Ovary (tissue), 3 donors: Measurements from ENCODE around the gene RFX8.

Experiments
- EP300 ChIP-seq: sonication (generic); formaldehyde crosslinking; IDR thresholded peaks from one replicate; pipeline ENCODE4 v1.6.1; 2017; ENCODE audit warnings: antibody characterized with exemption
- POLR2A ChIP-seq: fragments of 450-650 bp; IDR thresholded peaks from one replicate; pipeline ENCODE4 v1.6.1; 2017; ENCODE audit warnings: antibody characterized with exemption, mild to moderate bottlenecking, moderate library complexity
- TF ChIP-seq, protein P1 (sequence below), 3 donors: fragments of 450-650 bp in 2 of 3; fragments of 200-600 bp in 1 of 3; IDR thresholded peaks; one replicate each; pipeline versions ENCODE4 v1.5.1 to v1.8.0; 2016 to 2022; ENCODE audit warnings: antibody characterized with exemption in 3 of 3, mild to moderate bottlenecking in 1 of 3
- donor health status: DM: no; HTN: no; CAD: no.

DNA sequence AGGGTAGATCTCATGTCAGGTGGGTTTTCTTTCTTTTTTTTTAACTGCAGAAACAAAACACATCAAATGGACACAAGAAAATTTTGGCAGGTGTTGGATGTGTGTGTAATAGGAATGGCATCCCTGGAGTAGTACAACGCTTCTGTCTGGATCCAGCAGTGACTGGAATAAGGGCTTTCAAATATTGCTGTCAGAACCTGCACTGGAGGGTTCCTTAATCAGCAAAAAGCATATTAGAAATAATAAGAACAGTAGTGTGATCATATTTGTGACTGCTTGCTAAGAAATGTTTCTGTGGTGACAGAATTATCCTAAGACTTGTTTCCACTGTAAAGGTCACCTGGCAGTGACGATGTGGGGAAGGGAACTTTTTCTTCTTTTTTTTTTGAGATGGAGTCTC lies 118.4 kb downstream of the RFX8 start:
- TF ChIP-seq, protein P1, sequence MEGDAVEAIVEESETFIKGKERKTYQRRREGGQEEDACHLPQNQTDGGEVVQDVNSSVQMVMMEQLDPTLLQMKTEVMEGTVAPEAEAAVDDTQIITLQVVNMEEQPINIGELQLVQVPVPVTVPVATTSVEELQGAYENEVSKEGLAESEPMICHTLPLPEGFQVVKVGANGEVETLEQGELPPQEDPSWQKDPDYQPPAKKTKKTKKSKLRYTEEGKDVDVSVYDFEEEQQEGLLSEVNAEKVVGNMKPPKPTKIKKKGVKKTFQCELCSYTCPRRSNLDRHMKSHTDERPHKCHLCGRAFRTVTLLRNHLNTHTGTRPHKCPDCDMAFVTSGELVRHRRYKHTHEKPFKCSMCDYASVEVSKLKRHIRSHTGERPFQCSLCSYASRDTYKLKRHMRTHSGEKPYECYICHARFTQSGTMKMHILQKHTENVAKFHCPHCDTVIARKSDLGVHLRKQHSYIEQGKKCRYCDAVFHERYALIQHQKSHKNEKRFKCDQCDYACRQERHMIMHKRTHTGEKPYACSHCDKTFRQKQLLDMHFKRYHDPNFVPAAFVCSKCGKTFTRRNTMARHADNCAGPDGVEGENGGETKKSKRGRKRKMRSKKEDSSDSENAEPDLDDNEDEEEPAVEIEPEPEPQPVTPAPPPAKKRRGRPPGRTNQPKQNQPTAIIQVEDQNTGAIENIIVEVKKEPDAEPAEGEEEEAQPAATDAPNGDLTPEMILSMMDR (IDR thresholded peaks at IDR 0.05): no peak
- TF ChIP-seq POLR2A: no peak
- TF ChIP-seq EP300: no peak
